Pons (tissue), 1 donor: ENCODE measurements around the gene EVA1C.
"Not testable (repeated sequence)": the region's sequence is repeated elsewhere in the genome, so short reads cannot be mapped to it uniquely, and the experiment has no call there.

Source experiments
- DNase-seq: peaks from one replicate; pipeline ENCODE4 v3.0.0-alpha.2; 2016; ENCODE audit warnings: low spot score

EVA1C gene

GRCh38 chr21:32499249-32500055 is 86.9 kb downstream of the EVA1C start:
- no peak for DNase-seq

- DNase-seq = not testable (repeated sequence)
Measured at GRCh38 chr21:32503641-32504040, 91.1 kb downstream of the EVA1C start.

- not testable (repeated sequence) for DNase-seq
Measured at GRCh38 chr21:32505767-32506166, 93.3 kb downstream of the EVA1C start.

- DNase-seq = not testable (repeated sequence)
Measured at GRCh38 chr21:32506411-32506965, 94.0 kb downstream of the EVA1C start.

- DNase-seq = no peak
Measured at GRCh38 chr21:32507342-32507919, 94.9 kb downstream of the EVA1C start.

GRCh38 chr21:32508036-32508435 is 95.5 kb downstream of the EVA1C start:
- DNase-seq = not testable (repeated sequence)

GRCh38 chr21:32508558-32508957 is 96.1 kb downstream of the EVA1C start:
- DNase-seq = peak; percentile 29

- not testable (repeated sequence) for DNase-seq
Measured at GRCh38 chr21:32508975-32509374, 96.5 kb downstream of the EVA1C start.

GRCh38 chr21:32514275-32515055 is 102.0 kb downstream of the EVA1C start:
- no peak for DNase-seq

GRCh38 chr21:32515874-32516273 is 103.4 kb downstream of the EVA1C start:
- DNase-seq = no peak

- no peak for DNase-seq
Measured at GRCh38 chr21:32516756-32517649, 104.5 kb downstream of the EVA1C start.

GRCh38 chr21:32519945-32520874 is 107.7 kb downstream of the EVA1C start:
- DNase-seq = no peak

- peak; percentile 69 for DNase-seq
Measured at GRCh38 chr21:32520875-32521735, 108.6 kb downstream of the EVA1C start.

- DNase-seq = no peak
Measured at GRCh38 chr21:32521736-32522355, 109.3 kb downstream of the EVA1C start.

GRCh38 chr21:32523463-32523862 is 111.0 kb downstream of the EVA1C start:
- no peak for DNase-seq

- no peak for DNase-seq
Measured at GRCh38 chr21:32523988-32524719, 111.6 kb downstream of the EVA1C start.

GRCh38 chr21:32525282-32525681 is 112.8 kb downstream of the EVA1C start:
- no peak for DNase-seq

GRCh38 chr21:32529679-32530078 is 117.2 kb downstream of the EVA1C start:
- DNase-seq = no peak
